Activated CD8-positive, alpha-beta memory T cell treated with anti-CD3 and anti-CD28 coated beads for 36 hours (primary cell): Measurements from ENCODE around the gene FRK. TPM values are rescaled to one million over a fixed set of nuclear protein-coding genes. Genes with fewer than 3 reads are reported as not detected.
"Not testable (repeated sequence)": the region's sequence is repeated elsewhere in the genome, so short reads cannot be mapped to it uniquely, and the experiment has no call there.

ENCODE experiments used
- CTCF ChIA-PET: fragments of 350-600 bp; sonication (Branson Sonifier 250); formaldehyde crosslinking; loops from one replicate; lab custom pipeline; 2021; ENCODE audit warnings: antibody characterized with exemption; lab: Charles Lee
- POLR2A ChIA-PET: fragments of 350-600 bp; sonication (Branson Sonifier 250); formaldehyde crosslinking; loops from one replicate; lab custom pipeline; 2021; ENCODE audit warnings: antibody characterized with exemption; lab: Charles Lee
- total RNA-seq, 2 experiments: library from RNA; stranded (reverse); gene quantifications; one replicate each; pipeline ENCODE4 v1.2.3, GENCODE V29; 2021

Gene FRK
- total RNA-seq, 2 experiments from 2014 or later: 0.04 to 0.06 TPM

DNA sequence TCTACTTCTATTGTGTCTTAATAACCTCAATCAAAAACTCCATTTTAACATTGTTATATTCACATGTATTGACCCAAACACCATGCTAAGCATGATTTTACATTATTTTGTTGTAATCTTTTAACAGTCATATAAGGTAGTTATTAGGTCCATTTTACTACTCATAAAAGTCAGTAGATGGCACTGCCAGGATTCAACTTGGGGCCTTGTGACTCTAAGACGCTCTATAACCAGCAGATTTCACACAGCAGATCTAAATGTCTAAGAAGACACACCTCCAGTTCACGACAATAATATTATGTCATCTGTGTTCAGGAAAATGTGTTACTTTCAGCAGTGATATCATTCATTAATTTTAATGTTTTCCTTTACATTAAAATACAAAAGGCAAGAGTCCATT, 88.0 kb downstream of the FRK start:
- ChIA-PET CTCF (no interaction called here), POLR2A (no interaction called here)

- ChIA-PET POLR2A (no interaction called here), CTCF (no interaction called here)
These were observed 88.9 kb downstream of the FRK start for GRCh38 chr6:115971785-115972184.

- POLR2A ChIA-PET: no interaction called here
- CTCF ChIA-PET: no interaction called here
These were observed 90.8 kb downstream of the FRK start for GRCh38 chr6:115969930-115970273.

DNA sequence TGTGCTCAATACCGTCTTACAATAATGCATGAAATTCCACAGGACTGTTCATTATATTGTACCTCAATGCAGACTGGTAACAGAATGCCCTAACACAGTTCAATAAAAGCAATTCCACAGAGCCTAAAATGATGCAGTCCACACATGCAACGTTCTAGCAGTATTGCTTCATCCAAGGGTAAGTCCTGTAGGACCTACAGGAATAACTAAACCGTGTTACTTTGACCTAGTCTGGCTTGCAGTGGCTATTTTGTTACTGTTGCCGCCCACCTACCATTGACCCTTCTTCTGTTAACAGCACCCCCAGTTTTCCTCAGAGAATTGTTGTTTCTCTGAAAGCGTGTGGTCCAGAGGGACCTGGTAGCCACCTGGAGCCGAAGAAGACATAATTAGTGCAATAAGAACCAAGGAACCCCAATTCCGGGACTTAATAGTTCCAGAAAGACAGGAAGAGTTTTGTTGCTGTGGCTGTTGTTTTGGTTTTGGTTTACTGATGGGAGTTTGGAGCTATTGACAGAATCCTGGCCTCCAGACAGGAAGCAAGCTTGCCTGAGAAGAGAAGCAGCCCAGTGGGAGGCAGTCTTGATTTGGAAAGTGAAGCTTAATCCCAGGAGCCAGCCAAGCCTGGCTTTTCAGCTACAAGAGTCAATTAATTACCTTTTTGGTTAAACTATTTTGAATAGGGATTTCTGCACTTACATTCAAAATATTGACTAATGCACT, 91.3 kb downstream of the FRK start:
- ChIA-PET CTCF (no interaction called here), POLR2A (no interaction called here)

DNA sequence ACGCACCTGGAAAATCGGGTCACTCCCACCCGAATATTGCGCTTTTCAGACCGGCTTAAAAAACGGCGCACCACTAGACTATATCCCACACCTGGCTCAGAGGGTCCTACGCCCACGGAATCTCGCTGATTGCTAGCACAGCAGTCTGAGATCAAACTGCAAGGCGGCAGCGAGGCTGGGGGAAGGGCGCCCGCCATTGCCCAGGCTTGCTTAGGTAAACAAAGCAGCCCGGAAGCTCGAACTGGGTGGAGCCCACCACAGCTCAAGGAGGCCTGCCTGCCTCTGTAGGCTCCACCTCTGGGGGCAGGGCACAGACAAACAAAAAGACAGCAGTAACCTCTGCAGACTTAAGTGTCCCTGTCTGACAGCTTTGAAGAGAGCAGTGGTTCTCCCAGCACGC, 100.4 kb downstream of the FRK start:
- CTCF ChIA-PET, POLR2A ChIA-PET: not testable (repeated sequence)

- POLR2A ChIA-PET: no interaction called here
- CTCF ChIA-PET: no interaction called here
These were observed 101.7 kb downstream of the FRK start for GRCh38 chr6:115958958-115959357.

- ChIA-PET POLR2A (no interaction called here), CTCF (no interaction called here)
These were observed 106.0 kb downstream of the FRK start for GRCh38 chr6:115954740-115955139.

GRCh38 chr6:115948751-115949150, 111.9 kb downstream of the FRK start:
- ChIA-PET CTCF (no interaction called here), POLR2A (no interaction called here)

DNA sequence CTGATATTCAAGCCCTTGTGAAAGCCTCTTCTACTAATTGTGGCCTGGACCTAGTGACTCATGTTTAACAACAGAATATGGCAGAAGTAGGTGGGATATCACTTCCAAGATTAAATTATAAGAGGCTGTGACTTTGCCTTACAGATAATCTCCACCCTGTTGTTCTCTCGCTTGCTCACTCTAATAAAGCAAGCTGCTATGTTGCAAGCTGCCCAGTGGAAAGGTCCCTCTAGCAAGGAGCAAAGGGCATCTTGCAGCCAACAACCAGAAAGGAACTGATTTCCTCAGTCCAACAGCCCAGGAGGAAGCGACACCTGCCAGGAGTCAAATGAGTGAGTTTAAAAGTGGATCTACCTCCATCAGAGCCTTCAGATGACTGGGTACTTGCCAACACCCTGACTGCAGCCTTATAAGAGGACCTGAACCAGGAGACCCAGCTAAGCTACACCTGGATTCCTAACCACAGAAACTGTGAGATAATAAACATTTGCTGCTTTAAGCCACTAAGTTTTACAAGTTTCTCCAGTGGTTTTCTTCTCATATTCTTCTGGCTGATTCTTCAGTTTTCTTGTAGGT, 112.6 kb downstream of the FRK start:
- ChIA-PET CTCF (no interaction called here), POLR2A (no interaction called here)

GRCh38 chr6:115945812-115946211, 114.9 kb downstream of the FRK start:
- CTCF ChIA-PET: no interaction called here

DNA sequence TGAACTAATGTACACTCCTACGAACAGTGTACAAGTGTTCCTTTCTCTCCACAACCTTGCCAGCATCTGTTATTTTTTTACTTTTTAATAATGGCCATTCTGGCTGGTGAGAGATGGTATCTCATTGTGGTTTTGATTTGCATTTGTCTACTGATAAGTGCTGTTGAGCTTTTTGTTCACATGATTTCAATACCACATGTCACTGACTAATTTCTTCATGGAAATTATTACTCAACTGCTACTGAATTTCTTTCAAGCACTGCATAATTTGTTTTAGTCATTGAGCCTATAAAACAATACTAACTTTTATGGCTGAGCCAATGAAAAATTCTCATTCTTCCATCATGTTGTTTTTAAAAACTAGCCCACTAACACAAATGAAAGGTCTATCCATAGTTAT, 115.4 kb downstream of the FRK start:
- POLR2A ChIA-PET: no interaction called here
- CTCF ChIA-PET: interaction anchor here (0.9 kb wide), 1 partner anchor 43 kb away, joined by 3 read pairs; no protein-coding TSS in a partner anchor

More at GRCh38 chr6:115945812-115946211, 114.9 kb downstream of the FRK start:
- POLR2A ChIA-PET: no interaction called here

GRCh38 chr6:115944829-115945228, 115.9 kb downstream of the FRK start:
- POLR2A ChIA-PET: not testable (repeated sequence)
- CTCF ChIA-PET: interaction anchor here (0.9 kb wide), 1 partner anchor 44 kb away, joined by 3 read pairs; no protein-coding TSS in a partner anchor

GRCh38 chr6:115937502-115937901, 123.2 kb downstream of the FRK start:
- CTCF ChIA-PET, POLR2A ChIA-PET: not testable (repeated sequence)

- ChIA-PET CTCF (no interaction called here), POLR2A (no interaction called here)
These were observed 125.3 kb downstream of the FRK start for GRCh38 chr6:115935361-115935760.

DNA sequence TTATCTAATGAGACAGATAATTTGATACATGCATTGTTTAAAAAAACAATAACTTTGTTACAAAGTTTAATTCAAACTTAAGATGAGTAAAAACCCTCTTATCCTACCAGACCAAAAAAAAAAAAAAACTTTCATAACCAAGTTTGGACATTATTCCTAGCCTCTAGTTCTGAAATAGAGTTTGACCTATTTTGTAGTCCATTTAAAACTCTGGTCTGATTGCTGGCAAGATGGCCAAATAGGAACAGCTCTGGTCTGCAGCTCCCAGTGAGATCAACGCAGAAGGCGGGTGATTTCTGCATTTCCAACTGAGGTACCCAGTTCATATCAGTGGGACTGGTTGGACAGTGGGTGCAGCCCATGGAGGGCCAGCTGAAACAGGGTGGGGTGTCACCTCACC, 125.9 kb downstream of the FRK start:
- CTCF ChIA-PET: no interaction called here
- POLR2A ChIA-PET: no interaction called here

DNA sequence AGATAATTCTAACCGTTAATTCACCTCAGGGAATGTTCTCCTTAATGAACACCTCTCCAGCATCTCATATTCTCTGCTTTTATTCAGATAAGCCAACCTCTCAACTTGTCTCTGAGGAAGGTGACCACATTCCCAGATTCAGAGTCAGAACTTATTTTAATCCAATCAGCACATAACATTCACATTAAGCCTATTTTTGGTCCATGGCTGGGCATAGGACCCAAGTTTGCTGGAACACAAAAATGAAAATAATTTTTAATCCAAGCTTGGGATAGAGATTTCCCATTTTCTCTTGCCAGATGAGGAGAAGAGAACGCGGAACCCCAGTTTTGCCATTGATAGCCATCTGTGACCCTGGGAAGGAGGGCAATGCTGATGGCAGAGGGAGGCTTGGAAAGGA, 126.5 kb downstream of the FRK start:
- POLR2A ChIA-PET: no interaction called here
- CTCF ChIA-PET: no interaction called here

- CTCF ChIA-PET: no interaction called here
- POLR2A ChIA-PET: no interaction called here
These were observed 128.2 kb downstream of the FRK start for GRCh38 chr6:115932481-115932880.

DNA sequence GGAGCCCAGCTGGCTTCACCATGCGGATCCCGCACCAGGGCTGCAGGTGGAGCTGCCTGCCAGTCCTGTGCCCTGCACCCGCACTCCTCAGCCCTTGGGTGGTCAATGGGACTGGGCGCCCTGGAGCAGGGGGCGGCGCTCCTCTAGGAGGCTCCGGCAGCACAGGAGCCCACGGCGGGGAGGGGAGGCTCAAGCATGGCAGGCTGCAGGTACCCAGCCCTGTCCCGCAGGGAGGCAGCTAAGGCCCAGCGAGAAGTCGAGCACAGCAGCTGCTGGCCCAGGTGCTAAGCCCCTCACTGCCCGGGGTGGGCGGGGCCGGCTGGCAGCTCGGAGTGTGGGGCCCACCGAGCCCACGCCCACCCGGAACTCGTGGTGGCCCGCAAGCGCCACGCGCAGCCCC, 132.7 kb downstream of the FRK start:
- CTCF ChIA-PET, POLR2A ChIA-PET: not testable (repeated sequence)

GRCh38 chr6:115922971-115923370, 137.7 kb downstream of the FRK start:
- CTCF ChIA-PET: no interaction called here
- POLR2A ChIA-PET: no interaction called here

DNA sequence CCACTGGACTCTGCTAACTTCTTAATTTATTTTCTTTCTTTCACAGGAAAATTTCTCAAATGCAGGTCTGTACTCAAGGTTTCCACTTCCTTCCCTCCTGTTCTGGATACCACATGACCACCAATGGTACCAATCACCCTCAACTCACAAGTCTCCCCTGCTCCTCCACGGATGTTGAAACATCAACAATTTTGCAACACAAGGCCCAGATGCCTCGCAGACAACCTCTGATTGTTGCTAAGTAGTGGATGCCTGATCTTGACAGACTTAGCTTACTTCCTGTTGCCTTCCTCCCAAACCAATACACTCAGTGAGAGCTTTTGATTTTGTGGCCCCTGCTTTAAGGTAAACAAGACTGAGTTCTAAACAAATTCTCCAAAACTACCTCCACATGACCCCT, 146.6 kb downstream of the FRK start:
- ChIA-PET CTCF (no interaction called here), POLR2A (no interaction called here)

DNA sequence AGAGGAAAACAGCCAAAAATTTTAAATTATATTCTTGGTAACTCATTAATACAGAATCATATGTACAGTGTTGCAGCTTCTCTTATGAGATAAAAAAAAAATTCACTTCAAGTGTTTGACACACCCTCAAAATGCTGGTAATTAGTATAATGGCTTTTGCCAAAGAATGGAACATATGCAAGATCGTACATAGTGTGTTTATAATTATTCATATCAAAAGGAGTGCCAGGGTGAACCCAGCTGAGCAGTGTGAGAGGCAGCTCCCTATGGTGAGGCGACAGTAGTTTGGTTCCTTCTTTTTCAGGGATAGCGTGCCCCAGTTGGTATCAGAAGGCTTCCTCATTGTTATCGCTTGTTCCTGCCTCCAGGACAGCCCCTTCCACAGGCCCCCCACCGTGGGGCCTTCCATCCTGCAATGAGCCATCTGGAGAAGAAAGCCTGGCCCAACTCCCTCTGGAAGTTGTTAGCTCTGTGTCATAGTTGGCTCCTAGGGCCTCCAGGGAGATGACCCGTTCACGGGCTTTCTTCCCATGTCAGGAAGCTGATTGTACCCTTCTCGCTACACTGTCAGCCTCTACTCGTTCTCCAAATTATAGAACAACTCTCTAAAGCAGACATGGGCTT, 150.7 kb downstream of the FRK start:
- ChIA-PET POLR2A (no interaction called here), CTCF (no interaction called here)
